Memory B cell (primary cell): ENCODE results near the gene DRC3.
A peak's percentile ranks its signal among the peaks of the same experiment; 100 is the strongest.
"Not testable (repeated sequence)": the region's sequence is repeated elsewhere in the genome, so short reads cannot be mapped to it uniquely, and the experiment has no call there.

Source experiments
- ATAC-seq: fragments of 150-1000 bp; cut with Tn5 transposase; 2 replicates; pipeline ENCODE4 v1.10.0; 2021; ENCODE audit warnings: low read depth, mild to moderate bottlenecking, moderate library complexity
- DNase-seq, 2 donors: peaks; one replicate each; pipeline ENCODE4 v3.0.0; 2022; ENCODE audit warnings: low spot score in 2 of 2
- H3K27ac Mint-ChIP-seq: one replicate; pipeline ENCODE4 v1.8.0; 2022; ENCODE audit warnings: mild to moderate bottlenecking, moderate library complexity, mixed read lengths
- H3K27me3 Mint-ChIP-seq: one replicate; pipeline ENCODE4 v1.8.0; 2022; ENCODE audit warnings: mixed read lengths
- H3K36me3 Mint-ChIP-seq: one replicate; pipeline ENCODE4 v1.8.0; 2022; ENCODE audit warnings: mild to moderate bottlenecking, mixed read lengths
- H3K4me1 Mint-ChIP-seq: one replicate; pipeline ENCODE4 v1.8.0; 2022; ENCODE audit warnings: mixed read lengths
- H3K4me3 Mint-ChIP-seq: one replicate; pipeline ENCODE4 v1.8.0; 2022; ENCODE audit warnings: mild to moderate bottlenecking, moderate library complexity, mixed read lengths
- H3K9me3 Mint-ChIP-seq: one replicate; pipeline ENCODE4 v1.8.0; 2022; ENCODE audit warnings: mixed read lengths

Gene DRC3

DNA sequence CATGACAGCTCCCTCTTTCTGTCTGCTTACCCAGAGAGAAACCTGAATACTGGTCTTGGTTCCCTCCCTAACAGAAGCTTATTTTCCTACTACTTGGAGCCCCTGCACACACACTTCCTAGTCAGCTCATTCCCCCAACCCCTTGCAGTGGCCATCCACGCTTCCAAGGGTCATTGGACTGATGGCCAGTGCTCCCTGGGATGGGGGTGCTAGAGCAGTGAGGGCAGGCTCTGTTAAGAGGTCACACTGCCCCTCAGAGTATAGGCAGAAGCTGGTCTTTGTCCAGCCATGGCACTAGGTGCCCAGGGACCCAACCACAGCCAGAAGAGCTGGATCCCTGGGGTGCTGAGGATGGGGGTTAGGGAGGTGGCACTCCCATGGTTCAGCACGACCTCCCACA, 12.5 kb downstream of the DRC3 start:
- DNase-seq (no peak), ATAC-seq (no peak)
- H3K27ac Mint-ChIP-seq = no peak overlapping the region
- H3K27me3 Mint-ChIP-seq = no peaks in the 10 kb centered on the region
- no peaks in the 10 kb centered on the region for H3K36me3 Mint-ChIP-seq
- no peak overlapping the region for H3K4me3 Mint-ChIP-seq
- H3K4me1 Mint-ChIP-seq = no peaks in the 10 kb centered on the region
- no peaks in the 10 kb centered on the region for H3K9me3 Mint-ChIP-seq

- ATAC-seq (no peak), DNase-seq (no peak)
- no peaks in the 10 kb centered on the region for H3K4me1 Mint-ChIP-seq
- H3K9me3 Mint-ChIP-seq = no peaks in the 10 kb centered on the region
- no peak overlapping the region for H3K4me3 Mint-ChIP-seq
- H3K27me3 Mint-ChIP-seq = no peaks in the 10 kb centered on the region
- H3K27ac Mint-ChIP-seq = no peak overlapping the region
- no peaks in the 10 kb centered on the region for H3K36me3 Mint-ChIP-seq
Measured at GRCh38 chr17:17985555-17985954, 12.9 kb downstream of the DRC3 start.

- no peaks in the 10 kb centered on the region for H3K36me3 Mint-ChIP-seq
- no peak overlapping the region for H3K4me3 Mint-ChIP-seq
- ATAC-seq (no peak), DNase-seq (no peak)
- H3K4me1 Mint-ChIP-seq = no peaks in the 10 kb centered on the region
- H3K9me3 Mint-ChIP-seq = no peaks in the 10 kb centered on the region
- H3K27me3 Mint-ChIP-seq = no peaks in the 10 kb centered on the region
- H3K27ac Mint-ChIP-seq = no peak overlapping the region
Measured at GRCh38 chr17:17987187-17987896, 14.7 kb downstream of the DRC3 start.

- H3K27me3 Mint-ChIP-seq = no peaks in the 10 kb centered on the region
- no peaks in the 10 kb centered on the region for H3K36me3 Mint-ChIP-seq
- no peak overlapping the region for H3K4me3 Mint-ChIP-seq
- no peak for DNase-seq
- no peak overlapping the region for H3K27ac Mint-ChIP-seq
- no peaks in the 10 kb centered on the region for H3K9me3 Mint-ChIP-seq
- H3K4me1 Mint-ChIP-seq = no peaks in the 10 kb centered on the region
- no peak for ATAC-seq
Measured at GRCh38 chr17:17987901-17988300, 15.2 kb downstream of the DRC3 start.

DNA sequence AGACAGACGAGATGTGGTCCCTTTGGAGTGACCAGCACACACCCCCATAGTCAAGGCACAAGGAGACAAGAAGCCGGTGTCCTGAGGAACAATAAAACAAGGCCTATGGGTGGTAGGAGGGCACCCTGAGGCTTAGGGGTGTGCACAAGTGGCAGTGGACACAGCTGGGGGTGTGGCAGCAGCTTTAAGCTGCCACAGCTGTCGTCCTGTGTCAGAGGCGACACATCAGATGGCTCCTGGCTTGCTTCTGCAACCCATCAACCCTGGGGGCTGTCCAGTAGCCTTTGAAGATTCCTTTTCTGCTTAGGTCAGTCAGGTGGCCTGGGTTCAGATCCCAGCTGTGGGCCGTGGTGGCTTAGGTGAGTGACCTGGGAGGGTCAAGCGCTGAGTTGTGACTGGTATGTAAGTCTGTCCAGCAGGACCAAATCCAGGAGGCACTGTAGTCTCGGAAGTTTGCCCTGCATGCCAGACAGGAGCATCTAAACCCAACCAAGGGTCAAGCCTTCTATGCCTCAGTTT, 15.8 kb downstream of the DRC3 start:
- DNase-seq = no peak
- Mint-ChIP-seq H3K9me3 (no peaks in the 10 kb centered on the region), H3K4me3 (no peak overlapping the region), H3K36me3 (no peaks in the 10 kb centered on the region), H3K27me3 (no peaks in the 10 kb centered on the region), H3K27ac (no peak overlapping the region), H3K4me1 (no peaks in the 10 kb centered on the region)
- ATAC-seq = no peak

DNA sequence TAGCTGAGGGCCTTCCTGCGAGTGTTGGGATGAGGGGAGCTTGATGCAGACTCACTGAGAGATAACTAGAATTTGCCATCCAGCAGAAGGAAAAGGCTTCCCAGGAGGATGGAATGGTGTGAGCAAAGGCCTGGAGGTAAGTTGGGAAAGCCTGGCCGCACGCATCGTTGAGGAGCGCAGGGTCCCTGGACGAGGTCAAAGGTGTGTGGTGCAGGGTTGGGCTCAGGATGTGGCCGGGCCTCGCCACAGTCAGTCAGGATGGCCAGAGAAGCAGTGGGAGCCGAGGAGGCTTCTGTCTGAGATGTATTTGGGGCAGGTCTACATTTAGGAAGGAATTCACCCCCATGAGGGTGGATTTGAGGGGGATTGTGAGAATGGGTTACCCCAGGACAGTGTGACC, 16.4 kb downstream of the DRC3 start:
- Mint-ChIP-seq H3K27ac (no peak overlapping the region), H3K4me1 (no peaks in the 10 kb centered on the region), H3K9me3 (no peaks in the 10 kb centered on the region), H3K27me3 (no peaks in the 10 kb centered on the region), H3K4me3 (no peak overlapping the region), H3K36me3 (no peaks in the 10 kb centered on the region)
- ATAC-seq (no peak), DNase-seq (no peak)

GRCh38 chr17:17989618-17990017, 17.0 kb downstream of the DRC3 start:
- no peak overlapping the region for H3K27ac Mint-ChIP-seq
- H3K4me3 Mint-ChIP-seq = no peak overlapping the region
- no peak for DNase-seq
- no peaks in the 10 kb centered on the region for H3K27me3 Mint-ChIP-seq
- H3K9me3 Mint-ChIP-seq = no peaks in the 10 kb centered on the region
- no peaks in the 10 kb centered on the region for H3K36me3 Mint-ChIP-seq
- ATAC-seq = no peak
- no peaks in the 10 kb centered on the region for H3K4me1 Mint-ChIP-seq

- no peaks in the 10 kb centered on the region for H3K4me1 Mint-ChIP-seq
- H3K27me3 Mint-ChIP-seq = no peaks in the 10 kb centered on the region
- H3K27ac Mint-ChIP-seq = no peak overlapping the region
- DNase-seq (no peak), ATAC-seq (no peak)
- no peaks in the 10 kb centered on the region for H3K36me3 Mint-ChIP-seq
- H3K4me3 Mint-ChIP-seq = no peak overlapping the region
- no peaks in the 10 kb centered on the region for H3K9me3 Mint-ChIP-seq
Measured at GRCh38 chr17:17990282-17990681, 17.6 kb downstream of the DRC3 start.

DNA sequence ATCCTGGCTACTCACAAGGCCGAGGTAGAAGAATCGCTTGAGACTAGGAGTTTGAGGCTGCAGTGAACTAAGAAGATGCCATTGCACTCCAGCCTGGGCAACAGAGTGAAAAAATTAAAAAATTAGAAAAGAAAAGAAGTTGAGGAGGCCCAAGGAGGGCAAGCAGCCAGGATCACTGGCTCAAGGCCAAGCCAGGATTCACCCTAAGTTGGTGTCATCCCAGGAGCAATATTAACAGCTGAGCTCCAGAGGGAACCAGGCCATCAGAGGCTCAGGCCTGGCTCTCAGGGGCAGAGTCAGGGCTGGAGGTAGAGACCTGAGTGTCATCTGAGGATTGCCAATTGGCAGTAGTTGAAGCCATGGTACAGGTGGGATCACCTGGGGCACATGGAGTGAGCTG, 20.7 kb downstream of the DRC3 start:
- H3K27me3 Mint-ChIP-seq = no peaks in the 10 kb centered on the region
- DNase-seq (no peak), ATAC-seq (no peak)
- H3K9me3 Mint-ChIP-seq = no peaks in the 10 kb centered on the region
- no peak overlapping the region for H3K4me3 Mint-ChIP-seq
- no peaks in the 10 kb centered on the region for H3K4me1 Mint-ChIP-seq
- no peak overlapping the region for H3K27ac Mint-ChIP-seq
- no peaks in the 10 kb centered on the region for H3K36me3 Mint-ChIP-seq

- no peaks in the 10 kb centered on the region for H3K9me3 Mint-ChIP-seq
- no peak overlapping the region for H3K27ac Mint-ChIP-seq
- no peaks in the 10 kb centered on the region for H3K27me3 Mint-ChIP-seq
- no peak for DNase-seq
- H3K4me3 Mint-ChIP-seq = no peak overlapping the region
- no peaks in the 10 kb centered on the region for H3K4me1 Mint-ChIP-seq
- no peak for ATAC-seq
- H3K36me3 Mint-ChIP-seq = no peaks in the 10 kb centered on the region
Measured at GRCh38 chr17:17993852-17994251, 21.2 kb downstream of the DRC3 start.

DNA sequence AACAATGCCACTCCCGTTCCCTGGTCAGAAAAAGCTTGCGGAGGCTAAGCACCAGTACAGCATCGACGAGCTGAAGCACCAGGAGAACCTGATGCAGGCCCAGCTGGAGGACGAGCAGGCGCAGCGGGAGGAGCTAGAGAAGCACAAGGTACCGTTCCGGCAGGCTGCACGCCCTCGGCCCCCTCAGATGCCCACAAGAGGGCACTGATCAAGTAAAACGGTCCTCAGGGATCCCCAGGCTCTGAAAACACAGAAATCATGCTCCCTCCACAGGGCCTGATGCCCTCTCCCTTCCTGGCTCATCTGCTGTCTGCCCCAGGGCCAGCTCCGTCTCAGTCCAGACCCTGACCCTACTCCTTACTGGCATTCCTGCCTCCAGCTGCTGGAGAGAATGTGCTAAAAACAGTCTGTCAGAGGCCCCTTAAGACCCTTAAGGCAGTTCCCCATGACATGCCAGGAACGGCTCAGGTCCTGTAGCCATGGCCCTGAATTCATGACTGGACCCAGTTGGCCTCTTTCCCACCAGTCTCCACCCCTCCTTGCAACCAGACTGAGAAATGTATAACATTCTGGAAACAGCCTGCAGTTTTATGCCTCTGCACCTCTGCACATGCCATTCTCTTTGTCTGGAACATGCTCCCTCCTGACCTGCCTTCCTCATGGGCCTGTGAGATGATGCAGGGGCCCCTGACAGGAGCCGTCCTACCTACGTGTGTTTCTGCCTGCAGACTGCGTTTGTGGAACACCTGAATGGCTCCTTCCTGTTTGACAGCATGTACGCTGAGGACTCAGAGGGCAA, 21.8 kb downstream of the DRC3 start:
- Mint-ChIP-seq H3K27ac (no peak overlapping the region), H3K4me1 (no peaks in the 10 kb centered on the region), H3K4me3 (no peak overlapping the region), H3K9me3 (no peaks in the 10 kb centered on the region), H3K27me3 (no peaks in the 10 kb centered on the region), H3K36me3 (no peaks in the 10 kb centered on the region)
- ATAC-seq (peak; percentile 49), DNase-seq (no peak)

GRCh38 chr17:17995887-17996286, 23.2 kb downstream of the DRC3 start:
- ATAC-seq, H3K4me1 Mint-ChIP-seq, H3K27me3 Mint-ChIP-seq: not testable (repeated sequence)

GRCh38 chr17:17998934-17999333, 26.3 kb downstream of the DRC3 start:
- no peaks in the 10 kb centered on the region for H3K36me3 Mint-ChIP-seq
- no peaks in the 10 kb centered on the region for H3K9me3 Mint-ChIP-seq
- no peak overlapping the region for H3K27ac Mint-ChIP-seq
- no peak overlapping the region for H3K4me3 Mint-ChIP-seq
- no peaks in the 10 kb centered on the region for H3K27me3 Mint-ChIP-seq
- DNase-seq = no peak
- peaks cover 3% of the 10 kb centered on the region for H3K4me1 Mint-ChIP-seq
- ATAC-seq = no peak

More at GRCh38 chr17:17995887-17996286, 23.2 kb downstream of the DRC3 start:
- not testable (repeated sequence) for DNase-seq, H3K4me3 Mint-ChIP-seq, H3K9me3 Mint-ChIP-seq, H3K36me3 Mint-ChIP-seq, H3K27ac Mint-ChIP-seq

DNA sequence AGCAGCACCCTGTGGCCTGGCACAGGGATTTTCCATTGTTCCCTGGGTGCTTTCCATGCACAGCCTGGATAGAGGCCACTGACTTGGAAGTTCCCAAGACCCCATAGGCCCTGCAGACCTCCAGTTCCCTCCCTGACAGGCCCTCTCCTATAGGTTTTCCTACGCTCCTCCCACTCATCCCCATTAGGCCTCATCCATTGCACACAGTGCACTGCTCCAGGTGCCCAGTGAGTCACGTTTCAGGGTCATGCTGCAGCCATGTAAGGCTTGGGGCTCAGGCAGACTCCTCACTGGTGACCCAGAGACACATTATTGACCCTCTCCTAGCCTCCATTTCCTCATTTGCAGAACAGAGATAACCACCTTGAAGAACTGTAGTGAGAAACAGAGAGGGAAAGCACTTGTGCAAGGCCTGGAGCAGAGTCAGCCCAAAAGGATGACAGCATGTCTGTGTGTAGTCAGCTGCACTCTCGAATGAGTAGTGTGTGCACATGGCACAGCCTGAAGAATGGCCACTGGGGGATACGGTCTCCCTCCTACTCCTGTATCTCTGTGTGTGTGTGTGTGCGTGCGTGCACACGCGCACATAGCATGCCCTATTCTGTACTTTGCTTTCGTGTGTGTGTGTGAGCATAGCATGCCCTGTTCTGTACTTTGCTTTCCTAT, 26.8 kb downstream of the DRC3 start:
- Mint-ChIP-seq H3K27me3 (no peaks in the 10 kb centered on the region), H3K4me1 (peaks cover 3% of the 10 kb centered on the region), H3K4me3 (no peak overlapping the region), H3K27ac (no peak overlapping the region), H3K36me3 (no peaks in the 10 kb centered on the region), H3K9me3 (no peaks in the 10 kb centered on the region)
- DNase-seq = no peak
- ATAC-seq = no peak
